Measurements from ENCODE around the gene RAB3C. TPM values are rescaled to one million over a fixed set of nuclear protein-coding genes. Genes with fewer than 3 reads are reported as not detected.

Gene RAB3C
- total and polyA plus RNA-seq, 2 donors (not counting 1 experiment from before 2014, with no cell fraction given): not detected

GRCh38 chr5:58834242-58835225 is 251.7 kb downstream of the RAB3C start:
- Histone ChIP-seq H4K20me1 (ENCODE audit: control insufficient read depth, extremely low read depth, insufficient read depth, low read length) (no peaks in the 10 kb centered on the region), H2AFZ (ENCODE audit: low read length) (no peak overlapping the region), H3K4me3 (replicated peaks in 1 of 4; ENCODE audit: control extremely low read depth in 1 of 4, insufficient read depth in 1 of 4, low read depth in 3 of 4, low read length in 4 of 4) (no peak overlapping the region), H3K4me2 (ENCODE audit: extremely low read depth, insufficient read depth, low read length) (no peak overlapping the region), H3K9ac (ENCODE audit: insufficient read depth, low read length) (no peak overlapping the region), H3K27me3 (ENCODE audit: control insufficient read depth, insufficient read depth, low read length) (no peaks in the 10 kb centered on the region), H3K4me1 (ENCODE audit: control insufficient read depth, extremely low read depth, insufficient read depth, low read length) (no peaks in the 10 kb centered on the region), H3K79me2 (ENCODE audit: control insufficient read depth, insufficient read depth, low read length) (no peaks in the 10 kb centered on the region), H3K27ac (ENCODE audit: insufficient read depth, low read length) (no peak overlapping the region), H3K9me3 (ENCODE audit: control insufficient read depth, insufficient read depth, low read depth, low read length) (no peaks in the 10 kb centered on the region), H3K36me3 (ENCODE audit: control insufficient read depth, insufficient read depth, low read length) (no peaks in the 10 kb centered on the region)
- TF ChIP-seq EZH2 (IDR thresholded peaks at IDR 0.05; ENCODE audit: low read length, missing control alignments): no peak
- TF ChIP-seq CTCF (conservative IDR thresholded peaks at IDR 0.05 in 1 of 2, IDR thresholded peaks at IDR 0.05 in 1 of 2; ENCODE audit: low read depth in 1 of 2, low read length in 2 of 2): no peak
- no peak for DNase-seq (ENCODE audit: low read depth in 2 of 2)

DNA sequence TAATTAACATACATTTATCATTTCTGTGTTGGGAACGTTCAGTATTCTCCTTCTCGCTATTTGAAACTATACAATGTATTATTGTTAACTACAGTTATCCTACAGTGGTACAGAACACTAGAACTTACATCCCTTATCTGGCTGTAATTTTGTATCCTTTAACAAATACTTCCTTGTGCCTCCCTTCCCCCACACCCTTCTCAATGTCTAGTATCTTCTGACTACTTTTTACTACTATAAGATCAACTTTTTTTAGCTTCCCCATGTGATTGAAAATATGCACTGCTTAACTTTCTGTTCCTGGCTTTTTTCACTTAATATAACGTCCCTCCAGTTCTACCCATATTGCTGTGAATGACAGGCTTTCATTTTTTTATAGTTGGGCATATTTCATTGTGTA is 253.5 kb downstream of the RAB3C start:
- Histone ChIP-seq H3K27me3 (ENCODE audit: control insufficient read depth, insufficient read depth, low read length) (no peaks in the 10 kb centered on the region), H3K9me3 (ENCODE audit: control insufficient read depth, insufficient read depth, low read depth, low read length) (no peaks in the 10 kb centered on the region), H3K36me3 (ENCODE audit: control insufficient read depth, insufficient read depth, low read length) (no peaks in the 10 kb centered on the region), H4K20me1 (ENCODE audit: control insufficient read depth, extremely low read depth, insufficient read depth, low read length) (no peaks in the 10 kb centered on the region), H3K9ac (ENCODE audit: insufficient read depth, low read length) (no peak overlapping the region), H3K4me2 (ENCODE audit: extremely low read depth, insufficient read depth, low read length) (no peak overlapping the region), H3K79me2 (ENCODE audit: control insufficient read depth, insufficient read depth, low read length) (no peaks in the 10 kb centered on the region), H2AFZ (ENCODE audit: low read length) (no peak overlapping the region), H3K27ac (ENCODE audit: insufficient read depth, low read length) (no peak overlapping the region), H3K4me3 (replicated peaks in 1 of 4; ENCODE audit: control extremely low read depth in 1 of 4, insufficient read depth in 1 of 4, low read depth in 3 of 4, low read length in 4 of 4) (no peak overlapping the region), H3K4me1 (ENCODE audit: control insufficient read depth, extremely low read depth, insufficient read depth, low read length) (no peaks in the 10 kb centered on the region)
- DNase-seq (ENCODE audit: low read depth in 2 of 2): no peak
- TF ChIP-seq EZH2 (IDR thresholded peaks at IDR 0.05; ENCODE audit: low read length, missing control alignments) (no peak), CTCF (conservative IDR thresholded peaks at IDR 0.05 in 1 of 2, IDR thresholded peaks at IDR 0.05 in 1 of 2; ENCODE audit: low read depth in 1 of 2, low read length in 2 of 2) (no peak)

- H3K79me2 ChIP-seq (ENCODE audit: control insufficient read depth, insufficient read depth, low read length): no peaks in the 10 kb centered on the region
- H3K27ac ChIP-seq (ENCODE audit: insufficient read depth, low read length): no peak overlapping the region
- no peaks in the 10 kb centered on the region for H3K27me3 ChIP-seq (ENCODE audit: control insufficient read depth, insufficient read depth, low read length)
- no peaks in the 10 kb centered on the region for H3K9me3 ChIP-seq (ENCODE audit: control insufficient read depth, insufficient read depth, low read depth, low read length)
- TF ChIP-seq EZH2 (IDR thresholded peaks at IDR 0.05; ENCODE audit: low read length, missing control alignments): no peak
- no peak for TF ChIP-seq CTCF (conservative IDR thresholded peaks at IDR 0.05 in 1 of 2, IDR thresholded peaks at IDR 0.05 in 1 of 2; ENCODE audit: low read depth in 1 of 2, low read length in 2 of 2)
- no peak for DNase-seq (ENCODE audit: low read depth in 2 of 2)
- H3K4me1 ChIP-seq (ENCODE audit: control insufficient read depth, extremely low read depth, insufficient read depth, low read length): no peaks in the 10 kb centered on the region
- H4K20me1 ChIP-seq (ENCODE audit: control insufficient read depth, extremely low read depth, insufficient read depth, low read length): no peaks in the 10 kb centered on the region
- no peaks in the 10 kb centered on the region for H3K36me3 ChIP-seq (ENCODE audit: control insufficient read depth, insufficient read depth, low read length)
- no peak overlapping the region for H3K9ac ChIP-seq (ENCODE audit: insufficient read depth, low read length)
- no peak overlapping the region for H3K4me3 ChIP-seq (replicated peaks in 1 of 4; ENCODE audit: control extremely low read depth in 1 of 4, insufficient read depth in 1 of 4, low read depth in 3 of 4, low read length in 4 of 4)
- no peak overlapping the region for H3K4me2 ChIP-seq (ENCODE audit: extremely low read depth, insufficient read depth, low read length)
- no peak overlapping the region for H2AFZ ChIP-seq (ENCODE audit: low read length)
Measured at GRCh38 chr5:58838729-58839128, 255.9 kb downstream of the RAB3C start.
